Neural cell (in vitro differentiated cells): Measurements from ENCODE around the gene NUCB2. TPM values are rescaled to one million over a fixed set of nuclear protein-coding genes. Genes with fewer than 3 reads are reported as not detected.

Source experiments
- H2AFZ ChIP-seq: fragments of 200-600, 300-800 bp; sonication (generic), shearing (Covaris generic); 2 replicates; pipeline ENCODE4 v1.6.0; 2014; ENCODE audit warnings: low read depth, mild to moderate bottlenecking, antibody characterized with exemption, low read length, moderate library complexity
- H3F3A ChIP-seq: fragments of 200-600 bp; shearing (Covaris generic); 2 replicates; pipeline ENCODE4 v1.6.1; 2016; ENCODE audit warnings: mild to moderate bottlenecking, moderate library complexity, mixed read lengths, antibody characterized with exemption, low read length; ENCODE audit not compliant: insufficient read depth, poor library complexity, severe bottlenecking
- H3K27ac ChIP-seq: fragments of 200-600, 300-800 bp; sonication (generic), shearing (Covaris generic); 2 replicates; pipeline ENCODE4 v1.5.1; 2014; ENCODE audit warnings: mild to moderate bottlenecking, low read length, moderate library complexity
- H3K27me3 ChIP-seq: fragments of 300-800, 200-600 bp; sonication (generic), shearing (Covaris generic); 2 replicates; pipeline ENCODE4 v1.6.0; 2014; ENCODE audit warnings: mild to moderate bottlenecking, low read depth, low read length, moderate library complexity; ENCODE audit not compliant: insufficient read depth
- H3K36me3 ChIP-seq: fragments of 300-800, 200-600 bp; sonication (generic), shearing (Covaris generic); 2 replicates; pipeline ENCODE4 v1.5.1; 2014; ENCODE audit warnings: mild to moderate bottlenecking, antibody characterized with exemption, low read length, moderate library complexity; ENCODE audit not compliant: insufficient read depth
- H3K4me2 ChIP-seq: fragments of 300-800, 200-600 bp; sonication (generic), shearing (Covaris generic); 2 replicates; pipeline ENCODE4 v1.6.0; 2014; ENCODE audit warnings: mild to moderate bottlenecking, low read length
- H3K4me3 ChIP-seq: fragments of 300-800, 200-600 bp; sonication (generic), shearing (Covaris generic); 2 replicates; pipeline ENCODE4 v1.5.1; 2014; ENCODE audit warnings: mild to moderate bottlenecking, low read length, moderate library complexity
- H3K79me2 ChIP-seq: fragments of 200-600 bp; shearing (Covaris generic); replicated peaks from 2 replicates; pipeline ENCODE4 v1.6.0; 2014; ENCODE audit warnings: mild to moderate bottlenecking, low read length, moderate library complexity; ENCODE audit not compliant: insufficient read depth
- H3K9ac ChIP-seq: fragments of 300-800, 200-600 bp; sonication (generic), shearing (Covaris generic); 2 replicates; pipeline ENCODE4 v1.6.1; 2016; ENCODE audit warnings: mild to moderate bottlenecking, low read length, mixed read lengths
- H3K9me2 ChIP-seq: fragments of 200-600 bp; shearing (Covaris generic); 2 replicates; pipeline ENCODE4 v1.6.1; 2016; ENCODE audit warnings: mild to moderate bottlenecking, low read length, mixed read lengths; ENCODE audit not compliant: insufficient read depth
- H3K9me3 ChIP-seq: fragments of 200-600, 300-800 bp; sonication (generic), shearing (Covaris generic); 2 replicates; pipeline ENCODE4 v1.6.1; 2016; ENCODE audit warnings: mild to moderate bottlenecking, mixed run types, low read length, moderate library complexity, mixed read lengths
- H4K20me1 ChIP-seq: fragments of 200-600 bp; shearing (Covaris generic); 2 replicates; pipeline ENCODE4 v1.6.1; 2016; ENCODE audit warnings: mild to moderate bottlenecking, mixed run types; ENCODE audit not compliant: insufficient read depth
- CTCF ChIP-seq: fragments of 450-650 bp; IDR thresholded peaks from 2 replicates; pipeline ENCODE4 v1.5.1; 2014; ENCODE audit warnings: antibody characterized with exemption, mild to moderate bottlenecking, moderate library complexity; ENCODE audit not compliant: poor library complexity, severe bottlenecking
- EP300 ChIP-seq: fragments of 450-650 bp; conservative IDR thresholded peaks from 2 replicates; pipeline ENCODE4 v1.6.1; 2014; ENCODE audit warnings: antibody characterized with exemption, mild to moderate bottlenecking, moderate library complexity; ENCODE audit not compliant: poor library complexity, severe bottlenecking
- EZH2 ChIP-seq: fragments of 200-600, 300-800 bp; shearing (Covaris generic), sonication (generic); IDR thresholded peaks from 2 replicates; pipeline ENCODE4 v1.6.1; 2014; ENCODE audit warnings: antibody characterized with exemption, low read length, borderline replicate concordance, mild to moderate bottlenecking; ENCODE audit not compliant: insufficient read depth, poor library complexity, severe bottlenecking
- MXI1 ChIP-seq: fragments of 450-650 bp; conservative IDR thresholded peaks from 2 replicates; pipeline ENCODE4 v1.6.1; 2014; ENCODE audit warnings: antibody characterized with exemption, mild to moderate bottlenecking; ENCODE audit not compliant: poor library complexity, severe bottlenecking
- POLR2AphosphoS5 ChIP-seq: IDR thresholded peaks from 2 replicates; pipeline ENCODE4 v1.6.1; 2012
- RAD21 ChIP-seq: fragments of 450-650 bp; conservative IDR thresholded peaks from 2 replicates; pipeline ENCODE4 v1.6.1; 2014; ENCODE audit warnings: antibody characterized with exemption, mild to moderate bottlenecking, moderate library complexity
- SMC3 ChIP-seq: fragments of 450-650 bp; conservative IDR thresholded peaks from 2 replicates; pipeline ENCODE4 v1.6.1; 2014; ENCODE audit warnings: antibody characterized with exemption, mild to moderate bottlenecking, moderate library complexity; ENCODE audit not compliant: poor library complexity
- TAF1 ChIP-seq: IDR thresholded peaks from 2 replicates; pipeline ENCODE4 v1.6.1; 2012; ENCODE audit warnings: low read depth
- polyA plus RNA-seq: library from polyadenylated mRNA; depleted of rRNA; stranded (reverse); fragments of >200 nt; gene quantifications from 2 replicates; pipeline ENCODE4 v1.2.3, GENCODE V29; 2014
- TF ChIP-seq, protein P1 (sequence below): IDR thresholded peaks from 2 replicates; pipeline ENCODE4 v1.6.1; 2012; ENCODE audit warnings: borderline replicate concordance

NUCB2 gene
- polyA plus RNA-seq, 1 donor from 2014 or later, result 120 TPM

- H4K20me1 ChIP-seq, result no peaks in the 10 kb centered on the region
- no peaks in the 10 kb centered on the region for H3K79me2 ChIP-seq
These were observed 55.1 kb downstream of the NUCB2 start for GRCh38 chr11:17331669-17332068.

GRCh38 chr11:17333799-17334586 is 57.5 kb downstream of the NUCB2 start:
- H3K4me2 ChIP-seq, result no peak overlapping the region
- no peaks in the 10 kb centered on the region for H3K36me3 ChIP-seq
- no peaks in the 10 kb centered on the region for H3K27me3 ChIP-seq
- no peaks in the 10 kb centered on the region for H3F3A ChIP-seq
- no peak overlapping the region for H3K27ac ChIP-seq
- H3K9me3 ChIP-seq, result no peaks in the 10 kb centered on the region
- H3K79me2 ChIP-seq, result no peaks in the 10 kb centered on the region
- H3K9me2 ChIP-seq, result no peaks in the 10 kb centered on the region
- H3K4me3 ChIP-seq, result no peak overlapping the region
- no peak overlapping the region for H2AFZ ChIP-seq
- H3K9ac ChIP-seq, result no peak overlapping the region
- no peaks in the 10 kb centered on the region for H4K20me1 ChIP-seq
- no peak for TF ChIP-seq EP300
- TF ChIP-seq RAD21, result no peak
- TF ChIP-seq SMC3, result no peak
- no peak for TF ChIP-seq TAF1
- no peak for TF ChIP-seq CTCF
- TF ChIP-seq MXI1, result no peak
- TF ChIP-seq, protein P1, sequence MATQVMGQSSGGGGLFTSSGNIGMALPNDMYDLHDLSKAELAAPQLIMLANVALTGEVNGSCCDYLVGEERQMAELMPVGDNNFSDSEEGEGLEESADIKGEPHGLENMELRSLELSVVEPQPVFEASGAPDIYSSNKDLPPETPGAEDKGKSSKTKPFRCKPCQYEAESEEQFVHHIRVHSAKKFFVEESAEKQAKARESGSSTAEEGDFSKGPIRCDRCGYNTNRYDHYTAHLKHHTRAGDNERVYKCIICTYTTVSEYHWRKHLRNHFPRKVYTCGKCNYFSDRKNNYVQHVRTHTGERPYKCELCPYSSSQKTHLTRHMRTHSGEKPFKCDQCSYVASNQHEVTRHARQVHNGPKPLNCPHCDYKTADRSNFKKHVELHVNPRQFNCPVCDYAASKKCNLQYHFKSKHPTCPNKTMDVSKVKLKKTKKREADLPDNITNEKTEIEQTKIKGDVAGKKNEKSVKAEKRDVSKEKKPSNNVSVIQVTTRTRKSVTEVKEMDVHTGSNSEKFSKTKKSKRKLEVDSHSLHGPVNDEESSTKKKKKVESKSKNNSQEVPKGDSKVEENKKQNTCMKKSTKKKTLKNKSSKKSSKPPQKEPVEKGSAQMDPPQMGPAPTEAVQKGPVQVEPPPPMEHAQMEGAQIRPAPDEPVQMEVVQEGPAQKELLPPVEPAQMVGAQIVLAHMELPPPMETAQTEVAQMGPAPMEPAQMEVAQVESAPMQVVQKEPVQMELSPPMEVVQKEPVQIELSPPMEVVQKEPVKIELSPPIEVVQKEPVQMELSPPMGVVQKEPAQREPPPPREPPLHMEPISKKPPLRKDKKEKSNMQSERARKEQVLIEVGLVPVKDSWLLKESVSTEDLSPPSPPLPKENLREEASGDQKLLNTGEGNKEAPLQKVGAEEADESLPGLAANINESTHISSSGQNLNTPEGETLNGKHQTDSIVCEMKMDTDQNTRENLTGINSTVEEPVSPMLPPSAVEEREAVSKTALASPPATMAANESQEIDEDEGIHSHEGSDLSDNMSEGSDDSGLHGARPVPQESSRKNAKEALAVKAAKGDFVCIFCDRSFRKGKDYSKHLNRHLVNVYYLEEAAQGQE, result no peak

More at GRCh38 chr11:17331669-17332068, 55.1 kb downstream of the NUCB2 start:
- H3K4me3 ChIP-seq, result no peak overlapping the region
- H3K9ac ChIP-seq, result no peak overlapping the region
- no peak overlapping the region for H2AFZ ChIP-seq
- no peaks in the 10 kb centered on the region for H3K9me2 ChIP-seq
- H3K36me3 ChIP-seq, result no peaks in the 10 kb centered on the region
- no peaks in the 10 kb centered on the region for H3K27me3 ChIP-seq
- H3F3A ChIP-seq, result no peaks in the 10 kb centered on the region
- H3K4me2 ChIP-seq, result no peak overlapping the region
- no peak for TF ChIP-seq EZH2
- no peak for TF ChIP-seq TAF1
- TF ChIP-seq POLR2AphosphoS5, result no peak
- TF ChIP-seq, protein P1, result no peak
- no peak for TF ChIP-seq RAD21
- no peak for TF ChIP-seq CTCF
- TF ChIP-seq EP300, result no peak
- no peak for TF ChIP-seq MXI1
- H3K27ac ChIP-seq, result no peak overlapping the region
- H3K9me3 ChIP-seq, result no peaks in the 10 kb centered on the region
